ENCODE measurements around the gene MYO1D. TPM values are rescaled to one million over a fixed set of nuclear protein-coding genes. Genes with fewer than 3 reads are reported as not detected.

MYO1D gene
- total RNA-seq, 1 experiment from 2014 or later, result 23.5 TPM

DNA sequence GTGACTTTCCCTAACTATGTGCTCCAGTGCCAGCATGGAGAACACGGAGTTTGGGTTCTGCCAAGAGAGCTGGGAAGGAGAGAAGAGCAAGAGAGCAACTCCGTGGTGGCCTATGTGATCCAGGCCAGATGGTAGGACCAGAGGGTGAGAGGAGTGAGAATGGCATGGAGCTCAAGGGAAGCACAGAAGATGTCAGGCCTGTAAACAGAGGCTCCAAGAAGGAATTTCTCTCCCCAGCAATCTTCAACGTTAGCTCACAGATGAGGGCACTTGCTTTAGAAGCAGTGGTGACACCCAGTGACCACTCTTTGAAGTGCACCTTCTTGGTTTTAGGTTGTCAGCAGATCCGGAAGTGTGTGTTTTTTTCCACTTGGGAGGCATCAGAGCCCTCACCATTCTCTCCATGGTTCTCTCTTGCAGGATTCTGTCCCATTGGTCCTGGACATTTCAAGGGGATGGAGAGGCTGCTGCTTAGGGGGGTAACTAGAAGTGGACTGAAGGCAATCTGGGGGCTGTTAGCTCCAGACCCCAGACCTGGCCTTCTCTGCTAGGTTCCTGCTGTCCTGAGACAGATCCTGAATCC is 33.0 kb upstream of the MYO1D start:
- DNase-seq (peak; percentile 74), ATAC-seq (peak; percentile 54)
- Histone ChIP-seq H3K79me2 (ENCODE audit: low read length) (no peaks in the 10 kb centered on the region), H3K9ac (ENCODE audit: low read length) (no peak overlapping the region), H3K4me3 (ENCODE audit: low read length) (no peak overlapping the region), H3F3A (ENCODE audit: low read length, unreplicated experiment) (no peaks in the 10 kb centered on the region), H3K9me3 (ENCODE audit: low read length) (no peaks in the 10 kb centered on the region), H3K4me1 (ENCODE audit: insufficient read depth, low read length) (peaks cover 12% of the 10 kb centered on the region), H3K4me2 (ENCODE audit: low read length) (no peak overlapping the region), H3K9me2 (replicated peaks; ENCODE audit: low read length) (no peaks in the 10 kb centered on the region), H3K36me3 (ENCODE audit: low read depth, low read length) (no peaks in the 10 kb centered on the region), H2AFZ (ENCODE audit: low read length) (peak overlapping the region; percentile 57; the same call in 1 of the 2 replicates), H4K20me1 (ENCODE audit: low read length) (no peaks in the 10 kb centered on the region), H3K27me3 (ENCODE audit: low read length) (no peaks in the 10 kb centered on the region), H3K27ac (ENCODE audit: low read length) (no peak overlapping the region)
- intact Hi-C loops (cut with micrococcal nuclease), result loop anchor here (1.0 kb wide), 2 partner anchors 33 to 127 kb away; partner anchors contain the start of gene MYO1D
- BruUV-seq (replicated peaks), result no TSS peak
- ChIA-PET POLR2A (ENCODE audit: unreplicated experiment) (interaction anchor here (0.7 kb wide), 1 partner anchor 251 kb away, joined by 5 read pairs; no protein-coding TSS in a partner anchor), CTCF (interaction anchor here (0.6 to 1.3 kb wide), 6 partner anchors 19 to 841 kb away, joined by 3 to 9 read pairs (median 4); partner anchors contain the start of gene MYO1D)
- TF ChIP-seq CTCF (conservative IDR thresholded peaks at IDR 0.05; ENCODE audit: low read depth, low read length), result peak; percentile 66
- TF ChIP-seq EZH2phosphoT487 (IDR thresholded peaks at IDR 0.05; ENCODE audit: borderline replicate concordance, low read length), result no peak

- DNase-seq, result no peak
- Histone ChIP-seq H3K27me3 (ENCODE audit: low read length) (no peaks in the 10 kb centered on the region), H3K27ac (ENCODE audit: low read length) (no peak overlapping the region), H3K36me3 (ENCODE audit: low read depth, low read length) (no peaks in the 10 kb centered on the region), H3F3A (ENCODE audit: low read length, unreplicated experiment) (no peaks in the 10 kb centered on the region), H3K4me3 (ENCODE audit: low read length) (no peak overlapping the region), H2AFZ (ENCODE audit: low read length) (no peak overlapping the region), H3K9me3 (ENCODE audit: low read length) (no peaks in the 10 kb centered on the region), H4K20me1 (ENCODE audit: low read length) (no peaks in the 10 kb centered on the region), H3K79me2 (ENCODE audit: low read length) (no peaks in the 10 kb centered on the region), H3K4me2 (ENCODE audit: low read length) (no peak overlapping the region), H3K4me1 (ENCODE audit: insufficient read depth, low read length) (peaks cover 9% of the 10 kb centered on the region), H3K9ac (ENCODE audit: low read length) (no peak overlapping the region), H3K9me2 (replicated peaks; ENCODE audit: low read length) (no peaks in the 10 kb centered on the region)
- TF ChIP-seq EZH2phosphoT487 (IDR thresholded peaks at IDR 0.05; ENCODE audit: borderline replicate concordance, low read length) (no peak), EZH2 (IDR thresholded peaks at IDR 0.05; ENCODE audit: low read length, unreplicated experiment) (no peak), CTCF (conservative IDR thresholded peaks at IDR 0.05; ENCODE audit: low read depth, low read length) (no peak)
- no peak for ATAC-seq
- CTCF ChIA-PET, result interaction anchor here (1.0 kb wide), 1 partner anchor 124 kb away, joined by 3 read pairs; no protein-coding TSS in a partner anchor
- POLR2A ChIA-PET (ENCODE audit: unreplicated experiment), result no interaction called here
- no TSS peak for BruUV-seq (replicated peaks)
- intact Hi-C loops (cut with micrococcal nuclease), result no loop called here
Observed at GRCh38 chr17:32907583-32907982, 30.7 kb upstream of the MYO1D start.

- Histone ChIP-seq H3K9me2 (replicated peaks; ENCODE audit: low read length) (no peaks in the 10 kb centered on the region), H4K20me1 (ENCODE audit: low read length) (no peaks in the 10 kb centered on the region), H3K4me1 (ENCODE audit: insufficient read depth, low read length) (no peaks in the 10 kb centered on the region), H3K27me3 (ENCODE audit: low read length) (no peaks in the 10 kb centered on the region), H3K4me3 (ENCODE audit: low read length) (no peak overlapping the region), H3K79me2 (ENCODE audit: low read length) (no peaks in the 10 kb centered on the region), H2AFZ (ENCODE audit: low read length) (no peak overlapping the region), H3K27ac (ENCODE audit: low read length) (no peak overlapping the region), H3K36me3 (ENCODE audit: low read depth, low read length) (no peaks in the 10 kb centered on the region), H3K4me2 (ENCODE audit: low read length) (no peak overlapping the region), H3K9ac (ENCODE audit: low read length) (no peak overlapping the region), H3K9me3 (ENCODE audit: low read length) (0 out of 2 replicates have a peak, but pooled peaks cover 3% of the 10 kb centered on the region), H3F3A (ENCODE audit: low read length, unreplicated experiment) (no peaks in the 10 kb centered on the region)
- ChIA-PET CTCF (interaction anchor here (0.6 kb wide), 1 partner anchor 99 kb away, joined by 3 read pairs; no protein-coding TSS in a partner anchor), POLR2A (ENCODE audit: unreplicated experiment) (no interaction called here)
- no TSS peak for BruUV-seq (replicated peaks)
- ATAC-seq (no peak), DNase-seq (no peak)
- no peak for TF ChIP-seq EZH2 (IDR thresholded peaks at IDR 0.05; ENCODE audit: low read length, unreplicated experiment)
- TF ChIP-seq CTCF (conservative IDR thresholded peaks at IDR 0.05; ENCODE audit: low read depth, low read length), result no peak
- TF ChIP-seq EZH2phosphoT487 (IDR thresholded peaks at IDR 0.05; ENCODE audit: borderline replicate concordance, low read length), result no peak
- intact Hi-C loops (cut with micrococcal nuclease), result no loop called here
Observed at GRCh38 chr17:32904891-32905290, 28.0 kb upstream of the MYO1D start.
